Nephron (organoid): ENCODE results near the gene ABHD12.

Experiments
- H3K27ac Mint-ChIP-seq, 3 experiments: 2 replicates each; pipeline ENCODE4 v1.8.0; 2020; ENCODE audit warnings: mixed read lengths in 3 of 3, mild to moderate bottlenecking in 2 of 3, moderate library complexity in 1 of 3
- H3K27me3 Mint-ChIP-seq: 2 replicates; pipeline ENCODE4 v1.8.0; 2021; ENCODE audit warnings: low read depth, mild to moderate bottlenecking, moderate library complexity, mixed read lengths
- H3K36me3 Mint-ChIP-seq: 2 replicates; pipeline ENCODE4 v1.8.0; 2020; ENCODE audit warnings: low read depth, mixed read lengths
- H3K4me1 Mint-ChIP-seq: 2 replicates; pipeline ENCODE4 v1.8.0; 2020; ENCODE audit warnings: mixed read lengths
- H3K4me3 Mint-ChIP-seq, 3 experiments: 2 replicates each; pipeline ENCODE4 v1.8.0; 2020; ENCODE audit warnings: mild to moderate bottlenecking in 3 of 3, mixed read lengths in 3 of 3, moderate library complexity in 2 of 3
- H3K9me3 Mint-ChIP-seq: 2 replicates; pipeline ENCODE4 v1.8.0; 2020; ENCODE audit warnings: mixed read lengths
- TF ChIP-seq, protein P1 (sequence below), 3 experiments: fragments of 200-600 bp; sonication (generic); IDR thresholded peaks; one replicate each; pipeline ENCODE4 v1.5.0; 2021; ENCODE audit warnings: antibody characterized with exemption in 3 of 3; ENCODE audit not compliant: unreplicated experiment in 3 of 3

Gene ABHD12

DNA sequence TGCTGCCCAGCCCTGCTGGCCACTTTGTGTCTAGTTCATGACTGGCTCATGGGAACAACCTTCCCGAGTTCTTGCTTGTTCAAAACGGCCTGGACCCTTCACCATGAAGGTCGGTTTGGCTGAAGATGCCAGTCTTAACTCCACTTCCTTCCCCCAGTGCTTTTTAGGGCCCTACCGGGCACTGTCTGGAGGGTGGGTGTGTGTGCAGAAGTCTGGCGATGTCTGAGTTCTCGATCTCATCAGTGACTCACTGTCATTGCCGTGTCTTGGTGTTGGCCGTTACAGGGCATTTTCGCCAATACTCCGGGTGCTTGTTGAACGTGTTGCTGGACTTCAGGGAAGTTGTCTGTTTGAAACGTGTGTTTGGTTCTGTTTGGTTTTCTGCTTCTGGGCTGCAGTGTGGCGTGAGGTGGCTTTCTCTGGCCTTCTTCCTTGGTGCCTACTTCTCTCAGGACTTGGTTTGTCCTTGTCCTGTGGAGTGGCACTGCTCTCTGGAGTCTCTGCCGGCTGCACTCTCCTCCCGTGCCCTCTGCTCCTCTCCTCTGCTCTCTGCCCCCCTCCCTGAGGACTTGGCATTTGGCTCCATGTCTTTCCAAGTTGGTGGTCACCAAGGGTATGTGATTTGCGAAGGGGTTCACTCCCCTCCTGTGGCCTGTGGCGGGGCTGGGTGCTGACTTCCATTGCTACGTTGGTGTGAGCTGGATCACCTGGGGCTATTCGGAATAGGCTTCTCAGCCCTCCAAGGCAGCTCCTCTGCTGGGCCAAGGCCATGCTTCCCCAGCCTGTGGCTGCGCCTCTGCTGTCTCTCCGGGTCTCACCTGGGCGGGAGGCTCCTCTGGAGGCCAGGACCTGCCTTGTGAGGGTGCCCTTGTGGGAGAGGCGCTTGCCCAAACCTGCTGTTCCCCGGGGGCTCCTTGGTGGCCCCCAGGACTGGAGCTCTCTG, 104.5 kb downstream of the ABHD12 start:
- TF ChIP-seq, protein P1, sequence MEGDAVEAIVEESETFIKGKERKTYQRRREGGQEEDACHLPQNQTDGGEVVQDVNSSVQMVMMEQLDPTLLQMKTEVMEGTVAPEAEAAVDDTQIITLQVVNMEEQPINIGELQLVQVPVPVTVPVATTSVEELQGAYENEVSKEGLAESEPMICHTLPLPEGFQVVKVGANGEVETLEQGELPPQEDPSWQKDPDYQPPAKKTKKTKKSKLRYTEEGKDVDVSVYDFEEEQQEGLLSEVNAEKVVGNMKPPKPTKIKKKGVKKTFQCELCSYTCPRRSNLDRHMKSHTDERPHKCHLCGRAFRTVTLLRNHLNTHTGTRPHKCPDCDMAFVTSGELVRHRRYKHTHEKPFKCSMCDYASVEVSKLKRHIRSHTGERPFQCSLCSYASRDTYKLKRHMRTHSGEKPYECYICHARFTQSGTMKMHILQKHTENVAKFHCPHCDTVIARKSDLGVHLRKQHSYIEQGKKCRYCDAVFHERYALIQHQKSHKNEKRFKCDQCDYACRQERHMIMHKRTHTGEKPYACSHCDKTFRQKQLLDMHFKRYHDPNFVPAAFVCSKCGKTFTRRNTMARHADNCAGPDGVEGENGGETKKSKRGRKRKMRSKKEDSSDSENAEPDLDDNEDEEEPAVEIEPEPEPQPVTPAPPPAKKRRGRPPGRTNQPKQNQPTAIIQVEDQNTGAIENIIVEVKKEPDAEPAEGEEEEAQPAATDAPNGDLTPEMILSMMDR (IDR thresholded peaks at IDR 0.05; ENCODE audit: unreplicated experiment in 3 of 3), result no peak
- Mint-ChIP-seq H3K27me3 (no peaks in the 10 kb centered on the region), H3K36me3 (peaks cover 46% of the 10 kb centered on the region), H3K9me3 (no peaks in the 10 kb centered on the region), H3K4me1 (no peaks in the 10 kb centered on the region), H3K4me3 (no peak overlapping the region), H3K27ac (no peak overlapping the region)

DNA sequence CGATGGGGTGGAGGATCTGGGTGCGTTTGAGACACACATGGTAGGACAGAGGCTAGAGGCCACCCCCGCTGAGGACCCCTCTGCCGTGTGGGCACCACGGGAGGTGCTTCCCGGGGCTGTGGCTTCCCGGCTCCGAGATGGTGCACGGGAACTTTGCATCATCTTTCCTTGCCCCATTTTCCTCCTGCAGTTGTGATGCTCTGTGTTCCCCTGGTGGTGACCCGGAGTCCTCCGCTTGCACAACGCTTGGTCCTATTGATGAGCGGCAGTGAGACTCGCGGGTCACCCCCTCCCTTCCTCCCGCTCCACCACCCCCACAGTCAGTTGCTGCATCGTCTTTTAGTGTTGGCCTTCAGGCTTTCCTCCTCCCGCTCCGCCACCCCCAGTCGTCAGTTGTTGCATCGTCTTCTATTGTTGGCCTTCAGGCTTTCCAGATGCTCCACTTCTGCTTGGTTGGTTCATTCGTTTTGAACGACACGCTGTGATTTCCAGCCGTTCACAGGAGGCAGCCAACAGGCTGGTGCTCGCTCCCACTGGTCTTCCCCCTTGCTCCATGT, 105.5 kb downstream of the ABHD12 start:
- H3K36me3 Mint-ChIP-seq, result peaks cover 46% of the 10 kb centered on the region
- TF ChIP-seq, protein P1 (IDR thresholded peaks at IDR 0.05; ENCODE audit: unreplicated experiment in 3 of 3), result no peak
- no peaks in the 10 kb centered on the region for H3K9me3 Mint-ChIP-seq
- no peaks in the 10 kb centered on the region for H3K27me3 Mint-ChIP-seq
- H3K4me3 Mint-ChIP-seq, result no peak overlapping the region
- H3K27ac Mint-ChIP-seq, result no peak overlapping the region
- no peaks in the 10 kb centered on the region for H3K4me1 Mint-ChIP-seq

DNA sequence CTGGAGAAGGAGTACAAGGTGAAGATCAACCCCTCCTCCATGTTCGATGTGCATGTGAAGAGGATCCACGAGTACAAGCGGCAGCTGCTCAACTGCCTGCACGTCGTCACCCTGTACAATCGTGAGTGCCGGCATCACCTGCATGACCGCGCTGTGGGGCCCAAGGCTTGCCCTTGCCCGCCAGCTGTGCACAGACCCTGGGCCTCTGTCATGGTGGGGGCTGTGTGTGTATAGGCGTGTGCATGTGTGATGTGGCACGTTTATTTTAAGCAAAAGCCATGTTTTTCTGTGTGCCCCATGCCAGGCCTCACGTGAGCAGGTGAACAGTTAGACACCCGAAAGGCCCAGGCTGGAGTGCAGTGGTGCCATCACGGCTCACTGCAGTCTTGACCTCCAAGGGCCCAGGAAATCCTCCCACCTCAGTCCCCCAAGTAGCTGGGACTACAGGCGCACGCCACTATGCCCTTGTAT, 106.5 kb downstream of the ABHD12 start:
- no peaks in the 10 kb centered on the region for H3K4me1 Mint-ChIP-seq

DNA sequence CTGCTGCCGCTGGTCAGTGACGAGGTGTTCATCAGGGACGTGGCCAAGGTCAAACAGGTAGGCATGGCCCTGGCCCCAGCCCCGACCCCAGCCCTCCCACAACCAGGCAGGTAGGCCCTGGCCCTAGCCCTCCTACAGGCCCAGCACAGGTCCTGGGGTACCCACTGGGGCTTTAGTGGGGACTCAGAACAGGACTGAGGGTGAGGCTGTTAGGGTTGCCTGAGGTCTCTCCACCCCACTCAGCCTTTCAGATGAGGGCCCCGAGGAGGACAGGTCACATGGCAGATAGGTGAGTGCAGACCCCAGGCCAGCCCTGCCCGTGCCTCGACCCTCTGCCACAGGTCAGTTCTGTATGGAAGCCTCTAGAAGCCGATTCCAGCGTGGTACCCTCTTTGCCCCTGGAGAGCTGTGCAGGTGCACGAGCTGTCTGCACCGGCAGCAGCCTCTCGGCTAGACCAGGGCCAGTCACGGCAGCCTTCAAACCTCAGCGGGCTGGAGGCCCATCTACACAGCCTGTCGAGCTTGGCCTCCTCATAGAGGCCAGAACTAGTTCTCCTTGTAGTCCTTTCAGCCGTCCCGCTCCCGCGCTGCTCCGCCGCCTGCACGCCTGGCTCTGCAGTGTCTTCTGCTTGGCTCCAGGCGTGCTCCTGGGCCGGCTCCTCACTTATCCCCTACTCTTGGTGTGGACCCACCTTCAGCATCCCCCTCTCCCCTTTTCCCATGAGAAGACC, 107.2 kb downstream of the ABHD12 start:
- Mint-ChIP-seq H3K36me3 (peaks cover 36% of the 10 kb centered on the region), H3K27ac (no peak overlapping the region), H3K27me3 (no peaks in the 10 kb centered on the region), H3K4me1 (no peaks in the 10 kb centered on the region), H3K4me3 (no peak overlapping the region), H3K9me3 (no peaks in the 10 kb centered on the region)
- TF ChIP-seq, protein P1 (IDR thresholded peaks at IDR 0.05; ENCODE audit: unreplicated experiment in 3 of 3), result no peak

More for the DNA sequence above, 106.5 kb downstream of the ABHD12 start:
- H3K36me3 Mint-ChIP-seq, result peaks cover 40% of the 10 kb centered on the region
- no peaks in the 10 kb centered on the region for H3K9me3 Mint-ChIP-seq
- TF ChIP-seq, protein P1 (IDR thresholded peaks at IDR 0.05; ENCODE audit: unreplicated experiment in 3 of 3), result no peak
- H3K27me3 Mint-ChIP-seq, result no peaks in the 10 kb centered on the region
- H3K27ac Mint-ChIP-seq, result no peak overlapping the region
- H3K4me3 Mint-ChIP-seq, result no peak overlapping the region

DNA sequence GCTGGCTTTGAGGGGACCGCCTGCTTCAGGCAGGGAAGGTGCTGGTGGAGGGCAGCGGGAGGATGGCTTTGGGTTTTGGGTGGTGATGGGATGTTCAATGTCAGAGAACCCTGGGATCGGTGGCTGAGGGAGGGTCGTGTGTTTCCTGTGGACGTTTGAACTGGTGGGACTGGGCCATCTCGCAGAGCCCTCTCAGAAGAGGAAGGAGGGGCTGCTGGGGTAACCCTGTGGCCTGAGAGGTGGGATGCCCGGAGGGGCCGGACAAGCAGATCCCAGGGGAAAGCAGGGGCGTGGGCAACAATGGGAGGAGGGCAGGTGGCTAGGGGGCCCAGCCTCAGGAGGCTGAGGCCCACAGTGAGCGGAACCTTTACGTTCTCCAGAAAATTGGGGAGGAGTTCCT, 107.8 kb downstream of the ABHD12 start:
- Mint-ChIP-seq H3K27ac (no peak overlapping the region), H3K4me3 (no peak overlapping the region), H3K27me3 (no peaks in the 10 kb centered on the region), H3K9me3 (no peaks in the 10 kb centered on the region), H3K36me3 (peaks cover 37% of the 10 kb centered on the region), H3K4me1 (no peaks in the 10 kb centered on the region)
- TF ChIP-seq, protein P1 (IDR thresholded peaks at IDR 0.05; ENCODE audit: unreplicated experiment in 3 of 3), result no peak
